ENCODE measurements around the gene AQP6. TPM values are rescaled to one million over a fixed set of nuclear protein-coding genes. Genes with fewer than 3 reads are reported as not detected.
A peak's percentile ranks its signal among the peaks of the same experiment; 100 is the strongest.

The AQP6 gene
- total RNA-seq, 1 experiment from 2014 or later: 0.09 TPM

DNA sequence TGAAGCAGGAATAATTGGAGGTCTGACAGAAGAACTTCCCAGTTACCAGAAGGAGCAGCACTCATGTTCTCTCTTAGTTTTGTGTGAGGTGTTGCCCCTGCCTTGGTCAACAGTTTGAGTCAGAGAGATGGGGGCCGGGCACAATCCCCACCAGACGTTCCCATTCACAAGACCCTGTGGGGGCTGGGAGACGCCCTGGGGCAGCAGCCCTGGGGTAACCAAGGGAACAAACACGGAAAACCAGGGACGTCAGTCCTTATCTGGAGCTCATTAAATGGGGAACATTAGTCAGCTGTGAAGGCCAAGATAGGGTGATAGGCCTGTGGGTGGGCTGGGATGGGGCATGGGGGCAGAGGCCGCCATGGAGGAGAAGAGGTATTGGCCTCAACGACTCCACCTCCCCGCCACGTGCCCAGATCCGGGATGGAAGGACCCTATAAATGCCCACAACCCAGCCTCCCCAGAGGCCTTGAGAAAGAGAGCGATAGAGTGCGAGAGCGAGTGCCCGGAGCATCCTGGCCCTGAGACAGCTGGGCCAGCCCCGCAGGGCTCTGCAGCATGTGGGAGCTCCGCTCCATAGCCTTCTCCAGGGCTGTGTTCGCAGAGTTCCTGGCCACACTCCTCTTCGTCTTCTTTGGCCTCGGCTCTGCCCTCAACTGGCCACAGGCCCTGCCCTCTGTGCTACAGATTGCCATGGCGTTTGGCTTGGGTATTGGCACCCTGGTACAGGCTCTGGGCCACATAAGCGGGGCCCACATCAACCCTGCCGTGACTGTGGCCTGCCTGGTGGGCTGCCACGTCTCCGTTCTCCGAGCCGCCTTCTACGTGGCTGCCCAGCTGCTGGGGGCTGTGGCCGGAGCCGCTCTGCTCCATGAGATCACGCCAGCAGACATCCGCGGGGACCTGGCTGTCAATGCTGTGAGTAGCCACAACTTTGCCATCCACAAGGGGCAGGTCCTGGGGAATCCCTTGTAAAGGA is 22.2 kb upstream of the AQP6 start, which contains the start of gene AQP2:
Gene AQP2 (plus strand): TSS at position 465 of the 979 bp plus-strand sequence. CDS start 94 bp downstream, at position 559.
- no CpG with 5 or more reads among the region's 32 CpGs for WGBS (ENCODE audit: extremely low coverage, insufficient read length, low lambda C conversion rate)
- no peak within 1 kb of the TSS for H3K18ac ChIP-seq (ENCODE audit: insufficient read length, low read depth, low read length)
- no peak within 1 kb of the TSS for H3K23ac ChIP-seq (ENCODE audit: insufficient read length, low read depth, low read length)
- Mint-ChIP-seq H3K4me1 (peaks cover 25 to 28% of the 10 kb centered on the region in 2 experiments), H3K4me3 (no peak within 1 kb of the TSS), H3K27me3 (ENCODE audit: low read depth) (peaks cover 12% of the 10 kb centered on the region), H3K9me3 (no peaks in the 10 kb centered on the region), H3K27ac (peak within 1 kb of the TSS in 2 of 3 experiments; percentile 69 to 82; a peak in 2 of 7 replicates), H3K36me3 (ENCODE audit: insufficient read depth in 1 of 3, low read depth in 3 of 3) (no peaks in the 10 kb centered on the region)
- no peaks in the 10 kb centered on the region; the same call in 1 of the 2 replicates for H3K4me1 ChIP-seq (ENCODE audit: insufficient read depth, low read length)
- no peak for DNase-seq
- H3K56ac ChIP-seq (ENCODE audit: insufficient read length, low read depth, low read length): no peak within 1 kb of the TSS
- H3K27me3 ChIP-seq (ENCODE audit: insufficient read depth, low read length): no peaks in the 10 kb centered on the region
- no peak within 1 kb of the TSS for H2BK5ac ChIP-seq (ENCODE audit: insufficient read length, low read length)
- H2BK15ac ChIP-seq (ENCODE audit: low read depth, low read length): no peak within 1 kb of the TSS
- no peaks in the 10 kb centered on the region for H3K79me1 ChIP-seq (ENCODE audit: insufficient read depth, low read depth, low read length, poor library complexity, severe bottlenecking)
- no peak within 1 kb of the TSS for H4K8ac ChIP-seq (replicated peaks; ENCODE audit: insufficient read length, low read depth, low read length)
- H3T11ph ChIP-seq (ENCODE audit: low read length): no peak within 1 kb of the TSS
- no peak within 1 kb of the TSS for H3K27ac ChIP-seq (ENCODE audit: insufficient read length, low read depth, low read length)
- H4K20me1 ChIP-seq (ENCODE audit: control insufficient read depth, insufficient read depth, insufficient read length): no peaks in the 10 kb centered on the region
- H3K23me2 ChIP-seq (ENCODE audit: insufficient read length, low read depth, low read length, poor library complexity, severe bottlenecking): peaks cover 2% of the 10 kb centered on the region
- no peak within 1 kb of the TSS for H3K14ac ChIP-seq (ENCODE audit: insufficient read depth, low read length)
- H4K5ac ChIP-seq (ENCODE audit: insufficient read length, low read depth, low read length): no peak within 1 kb of the TSS
- no peaks in the 10 kb centered on the region for H3K79me2 ChIP-seq (ENCODE audit: insufficient read depth, low read length)
- no peak within 1 kb of the TSS for H3K4me2 ChIP-seq (ENCODE audit: insufficient read depth, insufficient read length, low read length)
- no peak within 1 kb of the TSS for H3K9ac ChIP-seq (ENCODE audit: extremely low read depth, insufficient read length, low read length)
- TF ChIP-seq, protein P1, sequence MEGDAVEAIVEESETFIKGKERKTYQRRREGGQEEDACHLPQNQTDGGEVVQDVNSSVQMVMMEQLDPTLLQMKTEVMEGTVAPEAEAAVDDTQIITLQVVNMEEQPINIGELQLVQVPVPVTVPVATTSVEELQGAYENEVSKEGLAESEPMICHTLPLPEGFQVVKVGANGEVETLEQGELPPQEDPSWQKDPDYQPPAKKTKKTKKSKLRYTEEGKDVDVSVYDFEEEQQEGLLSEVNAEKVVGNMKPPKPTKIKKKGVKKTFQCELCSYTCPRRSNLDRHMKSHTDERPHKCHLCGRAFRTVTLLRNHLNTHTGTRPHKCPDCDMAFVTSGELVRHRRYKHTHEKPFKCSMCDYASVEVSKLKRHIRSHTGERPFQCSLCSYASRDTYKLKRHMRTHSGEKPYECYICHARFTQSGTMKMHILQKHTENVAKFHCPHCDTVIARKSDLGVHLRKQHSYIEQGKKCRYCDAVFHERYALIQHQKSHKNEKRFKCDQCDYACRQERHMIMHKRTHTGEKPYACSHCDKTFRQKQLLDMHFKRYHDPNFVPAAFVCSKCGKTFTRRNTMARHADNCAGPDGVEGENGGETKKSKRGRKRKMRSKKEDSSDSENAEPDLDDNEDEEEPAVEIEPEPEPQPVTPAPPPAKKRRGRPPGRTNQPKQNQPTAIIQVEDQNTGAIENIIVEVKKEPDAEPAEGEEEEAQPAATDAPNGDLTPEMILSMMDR (conservative IDR thresholded peaks at IDR 0.05): no peak
- H2BK12ac ChIP-seq (ENCODE audit: insufficient read length, low read depth, low read length): no peak within 1 kb of the TSS
- H3K4ac ChIP-seq (ENCODE audit: low read depth, low read length): no peak within 1 kb of the TSS
- no peak within 1 kb of the TSS for H2AK5ac ChIP-seq (ENCODE audit: insufficient read length, low read length)
- H2BK20ac ChIP-seq (ENCODE audit: low read depth, low read length, poor library complexity, severe bottlenecking): no peak within 1 kb of the TSS
- no peaks in the 10 kb centered on the region for H3K9me3 ChIP-seq (ENCODE audit: control insufficient read depth, low read depth, low read length)
- no peak within 1 kb of the TSS for H2AFZ ChIP-seq (ENCODE audit: low read length)
- no peak within 1 kb of the TSS for H4K91ac ChIP-seq (ENCODE audit: insufficient read length, low read depth, low read length)
- H2BK120ac ChIP-seq (ENCODE audit: low read depth, low read length, poor library complexity, severe bottlenecking): no peak within 1 kb of the TSS

Data from H9 (cell line).